Measurements from ENCODE around the gene JSRP1. TPM values are rescaled to one million over a fixed set of nuclear protein-coding genes. Genes with fewer than 3 reads are reported as not detected.

JSRP1 gene
- total RNA-seq, 1 donor from 2014 or later = not detected

GRCh38 chr19:2296141-2296540 is 39.9 kb upstream of the JSRP1 start:
- no peak for TF ChIP-seq CTCF (IDR thresholded peaks at IDR 0.05)
- intact Hi-C loops (cut with DNase I) = no loop called here
- Histone ChIP-seq H3K27ac (no peak overlapping the region), H3K27me3 (no peaks in the 10 kb centered on the region), H3K4me1 (peaks cover 8 to 15% of the 10 kb centered on the region in 2 donors), H3K4me3 (no peak overlapping the region), H3K36me3 (no peaks in the 10 kb centered on the region), H3K9me3 (no peaks in the 10 kb centered on the region)
- DNase-seq (ENCODE audit: low spot score in 2 of 2) = no peak

- intact Hi-C loops (cut with DNase I) = no loop called here
- Histone ChIP-seq H3K27ac (peak overlapping the region; percentile 34 to 64), H3K4me1 (peaks cover 16 to 26% of the 10 kb centered on the region in 2 donors), H3K4me3 (peak overlapping the region in 1 of 2 donors; percentile 45), H3K27me3 (peaks cover 10% of the 10 kb centered on the region), H3K9me3 (no peaks in the 10 kb centered on the region), H3K36me3 (no peaks in the 10 kb centered on the region)
- TF ChIP-seq CTCF (IDR thresholded peaks at IDR 0.05) = no peak
- no peak for DNase-seq (ENCODE audit: low spot score in 2 of 2)
Observed at GRCh38 chr19:2294687-2295335, 38.6 kb upstream of the JSRP1 start.

- intact Hi-C loops (cut with DNase I) = no loop called here
Observed at GRCh38 chr19:2291185-2291751, 35.1 kb upstream of the JSRP1 start.

GRCh38 chr19:2290441-2291184 is 34.4 kb upstream of the JSRP1 start:
- no peaks in the 10 kb centered on the region for H3K9me3 ChIP-seq
- H3K27ac ChIP-seq = no peak overlapping the region
- intact Hi-C loops (cut with DNase I) = no loop called here
- no peak for TF ChIP-seq CTCF (IDR thresholded peaks at IDR 0.05)
- DNase-seq (ENCODE audit: low spot score in 2 of 2) = no peak
- H3K36me3 ChIP-seq = no peaks in the 10 kb centered on the region
- peak overlapping the region; percentile 45 to 58 for H3K4me3 ChIP-seq
- peaks cover 17 to 29% of the 10 kb centered on the region in 2 donors for H3K4me1 ChIP-seq
- peaks cover 16% of the 10 kb centered on the region for H3K27me3 ChIP-seq

More at GRCh38 chr19:2291185-2291751, 35.1 kb upstream of the JSRP1 start:
- Histone ChIP-seq H3K9me3 (no peaks in the 10 kb centered on the region), H3K36me3 (no peaks in the 10 kb centered on the region), H3K4me1 (peaks cover 17 to 29% of the 10 kb centered on the region in 2 donors), H3K27me3 (peaks cover 16% of the 10 kb centered on the region), H3K27ac (no peak overlapping the region), H3K4me3 (peak overlapping the region; percentile 45 to 58)
- TF ChIP-seq CTCF (IDR thresholded peaks at IDR 0.05) = no peak
- no peak for DNase-seq (ENCODE audit: low spot score in 2 of 2)

- Histone ChIP-seq H3K27me3 (peaks cover 16% of the 10 kb centered on the region), H3K27ac (peak overlapping the region in 1 of 2 donors; percentile 30)
- DNase-seq (ENCODE audit: low spot score in 2 of 2) = no peak
Observed at GRCh38 chr19:2289714-2290435, 33.7 kb upstream of the JSRP1 start.

More at GRCh38 chr19:2289714-2290435, 33.7 kb upstream of the JSRP1 start:
- H3K4me1 ChIP-seq = peaks cover 17 to 28% of the 10 kb centered on the region in 2 donors
- H3K36me3 ChIP-seq = no peaks in the 10 kb centered on the region
- H3K9me3 ChIP-seq = no peaks in the 10 kb centered on the region
- H3K4me3 ChIP-seq = peak overlapping the region; percentile 45 to 58
- TF ChIP-seq CTCF (IDR thresholded peaks at IDR 0.05) = no peak
- intact Hi-C loops (cut with DNase I) = no loop called here

Measured in ascending aorta (tissue), 2 donors.